H1 (cell line): ENCODE results near the gene NBAS. TPM values are rescaled to one million over a fixed set of nuclear protein-coding genes. Genes with fewer than 3 reads are reported as not detected.

Experiments
- CBX5 ChIP-seq: fragments of 300-800, 300-1000 bp; sonication (generic); IDR thresholded peaks from 2 replicates; pipeline ENCODE4 v1.7.1; 2016; ENCODE audit warnings: antibody characterized with exemption, low read length, low read depth
- CHD2 ChIP-seq: IDR thresholded peaks from 2 replicates; pipeline ENCODE4 v1.6.1; 2012; ENCODE audit warnings: low read length, improper control_type of control experiment
- CREB1 ChIP-seq: IDR thresholded peaks from 2 replicates; pipeline ENCODE4 v1.6.1; 2012; ENCODE audit warnings: inconsistent platforms
- POLR2AphosphoS5 ChIP-seq: IDR thresholded peaks from 2 replicates; pipeline ENCODE4 v1.6.1; 2011; ENCODE audit warnings: low read depth, low read length
- SIN3A ChIP-seq, 2 experiments: IDR thresholded peaks in 1 of 2; conservative IDR thresholded peaks in 1 of 2; 2 replicates each; pipeline ENCODE4 v1.6.1; 2011 to 2012; ENCODE audit warnings: low read length in 2 of 2, improper control_type of control experiment in 1 of 2, low read depth in 1 of 2, mild to moderate bottlenecking in 1 of 2
- SRF ChIP-seq: IDR thresholded peaks from 2 replicates; pipeline ENCODE4 v1.6.1; 2011; ENCODE audit warnings: mild to moderate bottlenecking, low read depth, low read length, moderate library complexity
- polyA plus RNA-seq, 7 experiments: library from polyadenylated mRNA; depleted of rRNA in 3 of 7; stranded (reverse) in 5 of 7; unstranded in 2 of 7; fragments of >200 nt in 5 of 7; fragments of 200-250 nt in 2 of 7; gene quantifications; 1 replicate in 5 of 7; 2 replicates in 1 of 7; 4 replicates in 1 of 7; pipeline versions ENCODE4 v1.2.1 to v1.2.3, GENCODE V29; 2011 to 2013; ENCODE audit warnings: missing spikeins in 2 of 7, mixed read lengths in 2 of 7
- total RNA-seq: library from RNA; stranded (reverse); fragmentation: NEBNext Ultra II Directional; extraction: Animal tissue kit (Norgen Biotek cat#: 25700); gene quantifications from 2 replicates; pipeline ENCODE4 v1.2.1, GENCODE V29; 2021
- TF ChIP-seq, protein P1 (sequence below): IDR thresholded peaks from 2 replicates; pipeline ENCODE4 v1.6.1; 2011; ENCODE audit warnings: low read depth, mild to moderate bottlenecking, low read length; ENCODE audit not compliant: insufficient read depth

Gene NBAS
- total and polyA plus RNA-seq, 2 of the 8 experiments (the other 6 are each of a cell fraction or from before 2014, with no cell fraction given) = 19.6 to 34.8 TPM

DNA sequence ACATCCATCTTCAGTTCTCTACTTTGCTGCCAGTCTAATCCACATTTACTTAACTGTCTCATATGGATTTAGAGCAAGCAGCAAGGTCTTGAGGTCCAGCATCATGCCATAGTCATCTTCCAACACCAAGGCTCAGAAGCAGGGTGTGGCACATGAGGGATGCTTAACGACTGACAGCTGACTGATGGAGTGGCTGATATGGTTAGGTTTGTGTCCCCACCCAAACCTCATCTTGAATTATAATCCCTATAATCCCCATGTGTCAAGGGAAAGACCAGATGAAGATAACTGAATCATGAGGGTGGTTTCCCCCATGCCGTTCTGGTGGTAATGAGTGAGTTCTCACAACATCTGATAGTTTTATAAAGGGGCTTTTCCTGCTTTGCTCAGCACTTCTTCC is 257.3 kb downstream of the NBAS start (continued):
- TF ChIP-seq CHD2 (no peak), POLR2AphosphoS5 (no peak), SRF (no peak), SIN3A (conservative IDR thresholded peaks at IDR 0.05 in 1 of 2, IDR thresholded peaks at IDR 0.05 in 1 of 2; ENCODE audit: low read depth in 1 of 2, low read length in 2 of 2) (no peak), CREB1 (no peak), CBX5 (no peak)
- TF ChIP-seq, protein P1, sequence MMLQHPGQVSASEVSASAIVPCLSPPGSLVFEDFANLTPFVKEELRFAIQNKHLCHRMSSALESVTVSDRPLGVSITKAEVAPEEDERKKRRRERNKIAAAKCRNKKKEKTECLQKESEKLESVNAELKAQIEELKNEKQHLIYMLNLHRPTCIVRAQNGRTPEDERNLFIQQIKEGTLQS = no peak
